ENCODE data around the gene CARHSP1. TPM values are rescaled to one million over a fixed set of nuclear protein-coding genes. Genes with fewer than 3 reads are reported as not detected.

The CARHSP1 gene
- total and polyA plus RNA-seq, 2 donors = 62.1 to 77.9 TPM

- H3K36me3 ChIP-seq (ENCODE audit: insufficient read depth) = no peaks in the 10 kb centered on the region
- no peaks in the 10 kb centered on the region for H3K4me1 ChIP-seq (ENCODE audit: insufficient read depth)
- 83% methylated on average over 9 of the region's 9 CpGs for WGBS
- no peak overlapping the region for H3K27ac ChIP-seq (ENCODE audit: low read depth)
- DNase-seq (ENCODE audit: extremely low spot score) = no peak
- no peak overlapping the region for H3K4me3 ChIP-seq (ENCODE audit: low read depth, low read length)
Observed at GRCh38 chr16:8831450-8831849, 37.4 kb downstream of the CARHSP1 start.

- DNase-seq (ENCODE audit: extremely low spot score) = no peak
- no peak overlapping the region for H3K4me3 ChIP-seq (ENCODE audit: low read depth, low read length)
- WGBS = 95% methylated on average over 8 of the region's 8 CpGs
- H3K27ac ChIP-seq (ENCODE audit: low read depth) = no peak overlapping the region
- no peaks in the 10 kb centered on the region for H3K36me3 ChIP-seq (ENCODE audit: insufficient read depth)
- H3K4me1 ChIP-seq (ENCODE audit: insufficient read depth) = no peaks in the 10 kb centered on the region
Observed at GRCh38 chr16:8828541-8829165, 40.2 kb downstream of the CARHSP1 start.

GRCh38 chr16:8826278-8826879, 42.4 kb downstream of the CARHSP1 start:
- H3K36me3 ChIP-seq (ENCODE audit: insufficient read depth) = no peaks in the 10 kb centered on the region
- no peak for DNase-seq (ENCODE audit: extremely low spot score)
- H3K4me3 ChIP-seq (ENCODE audit: low read depth, low read length) = no peak overlapping the region
- WGBS = 63% methylated on average over 3 of the region's 3 CpGs
- H3K4me1 ChIP-seq (ENCODE audit: insufficient read depth) = no peaks in the 10 kb centered on the region
- no peak overlapping the region for H3K27ac ChIP-seq (ENCODE audit: low read depth)

GRCh38 chr16:8822403-8822802, 46.4 kb downstream of the CARHSP1 start:
- H3K4me1 ChIP-seq (ENCODE audit: insufficient read depth) = no peaks in the 10 kb centered on the region
- no peak for DNase-seq (ENCODE audit: extremely low spot score)
- peaks cover 2% of the 10 kb centered on the region for H3K36me3 ChIP-seq (ENCODE audit: insufficient read depth)
- no peak overlapping the region for H3K4me3 ChIP-seq (ENCODE audit: low read depth, low read length)
- no peak overlapping the region for H3K27ac ChIP-seq (ENCODE audit: low read depth)
- 85% methylated on average over 3 of the region's 3 CpGs for WGBS

GRCh38 chr16:8819411-8820034, 49.3 kb downstream of the CARHSP1 start:
- DNase-seq (ENCODE audit: extremely low spot score) = no peak
- no peak overlapping the region for H3K27ac ChIP-seq (ENCODE audit: low read depth)
- 85% methylated on average over 6 of the region's 6 CpGs for WGBS
- peaks cover 2% of the 10 kb centered on the region for H3K36me3 ChIP-seq (ENCODE audit: insufficient read depth)
- H3K4me3 ChIP-seq (ENCODE audit: low read depth, low read length) = no peak overlapping the region
- H3K4me1 ChIP-seq (ENCODE audit: insufficient read depth) = no peaks in the 10 kb centered on the region

GRCh38 chr16:8818504-8819270, 50.1 kb downstream of the CARHSP1 start:
- Histone ChIP-seq H3K36me3 (ENCODE audit: insufficient read depth) (peaks cover 2% of the 10 kb centered on the region), H3K4me1 (ENCODE audit: insufficient read depth) (no peaks in the 10 kb centered on the region), H3K4me3 (ENCODE audit: low read depth, low read length) (no peak overlapping the region), H3K27ac (ENCODE audit: low read depth) (no peak overlapping the region)
- no peak for DNase-seq (ENCODE audit: extremely low spot score)
- 87% methylated on average over 10 of the region's 10 CpGs for WGBS

- no peak for DNase-seq (ENCODE audit: extremely low spot score)
- H3K36me3 ChIP-seq (ENCODE audit: insufficient read depth) = peaks cover 5% of the 10 kb centered on the region
- no peak overlapping the region for H3K27ac ChIP-seq (ENCODE audit: low read depth)
- H3K4me3 ChIP-seq (ENCODE audit: low read depth, low read length) = no peak overlapping the region
- no peaks in the 10 kb centered on the region for H3K4me1 ChIP-seq (ENCODE audit: insufficient read depth)
- WGBS = 81% methylated on average over 6 of the region's 6 CpGs
Observed at GRCh38 chr16:8816967-8817655, 51.7 kb downstream of the CARHSP1 start.

- Histone ChIP-seq H3K36me3 (ENCODE audit: insufficient read depth) (peaks cover 5% of the 10 kb centered on the region), H3K4me1 (ENCODE audit: insufficient read depth) (no peaks in the 10 kb centered on the region), H3K4me3 (ENCODE audit: low read depth, low read length) (no peak overlapping the region), H3K27ac (ENCODE audit: low read depth) (no peak overlapping the region)
- 96% methylated on average over 14 of the region's 14 CpGs for WGBS
- no peak for DNase-seq (ENCODE audit: extremely low spot score)
Observed at GRCh38 chr16:8814095-8814806, 54.6 kb downstream of the CARHSP1 start.

GRCh38 chr16:8812162-8812843, 56.5 kb downstream of the CARHSP1 start:
- Histone ChIP-seq H3K4me1 (ENCODE audit: insufficient read depth) (no peaks in the 10 kb centered on the region), H3K27ac (ENCODE audit: low read depth) (no peak overlapping the region), H3K36me3 (ENCODE audit: insufficient read depth) (peaks cover 6% of the 10 kb centered on the region), H3K4me3 (ENCODE audit: low read depth, low read length) (no peak overlapping the region)
- WGBS = 76% methylated on average over 12 of the region's 12 CpGs
- no peak for DNase-seq (ENCODE audit: extremely low spot score)

GRCh38 chr16:8808613-8809353, 60.0 kb downstream of the CARHSP1 start:
- no peak for DNase-seq (ENCODE audit: extremely low spot score)
- no peaks in the 10 kb centered on the region for H3K4me1 ChIP-seq (ENCODE audit: insufficient read depth)
- WGBS = 83% methylated on average over 11 of the region's 11 CpGs
- H3K36me3 ChIP-seq (ENCODE audit: insufficient read depth) = peaks cover 13% of the 10 kb centered on the region
- H3K27ac ChIP-seq (ENCODE audit: low read depth) = no peak overlapping the region
- H3K4me3 ChIP-seq (ENCODE audit: low read depth, low read length) = no peak overlapping the region

GRCh38 chr16:8808009-8808408, 60.8 kb downstream of the CARHSP1 start:
- no peak for DNase-seq (ENCODE audit: extremely low spot score)
- Histone ChIP-seq H3K4me3 (ENCODE audit: low read depth, low read length) (no peak overlapping the region), H3K4me1 (ENCODE audit: insufficient read depth) (no peaks in the 10 kb centered on the region), H3K27ac (ENCODE audit: low read depth) (no peak overlapping the region), H3K36me3 (ENCODE audit: insufficient read depth) (peaks cover 11% of the 10 kb centered on the region)
- WGBS = 89% methylated on average over 3 of the region's 3 CpGs

GRCh38 chr16:8807189-8807588, 61.6 kb downstream of the CARHSP1 start:
- no peak for DNase-seq (ENCODE audit: extremely low spot score)
- peaks cover 11% of the 10 kb centered on the region for H3K36me3 ChIP-seq (ENCODE audit: insufficient read depth)
- no peak overlapping the region for H3K4me3 ChIP-seq (ENCODE audit: low read depth, low read length)
- WGBS = 96% methylated on average over 5 of the region's 5 CpGs
- H3K4me1 ChIP-seq (ENCODE audit: insufficient read depth) = no peaks in the 10 kb centered on the region
- H3K27ac ChIP-seq (ENCODE audit: low read depth) = no peak overlapping the region

All from urinary bladder (tissue), 4 donors.